OCI-LY1 (cell line): ENCODE data around the gene CTDNEP1.

Source experiments
- H2AFZ ChIP-seq: fragments of 200-600 bp; sonication (generic), shearing (Covaris generic); 2 replicates; pipeline ENCODE4 v1.6.0; 2014; ENCODE audit warnings: antibody characterized with exemption, mild to moderate bottlenecking, low read length
- H3F3A ChIP-seq: fragments of 200-600 bp; sonication (generic), shearing (Covaris generic); 2 replicates; pipeline ENCODE4 v1.6.0; 2014; ENCODE audit warnings: mild to moderate bottlenecking, antibody characterized with exemption, low read length, moderate library complexity; ENCODE audit not compliant: insufficient read depth
- H3K27ac ChIP-seq: fragments of 200-600 bp; sonication (generic); 2 replicates; pipeline ENCODE4 v1.5.1; 2014; ENCODE audit warnings: low read length, mixed run types, mild to moderate bottlenecking, low read depth; ENCODE audit not compliant: poor library complexity, severe bottlenecking
- H3K27me3 ChIP-seq: fragments of 200-600 bp; sonication (generic); 2 replicates; pipeline ENCODE4 v1.6.0; 2014; ENCODE audit warnings: antibody characterized with exemption, mild to moderate bottlenecking, low read length, moderate library complexity; ENCODE audit not compliant: insufficient read depth
- H3K36me3 ChIP-seq: fragments of 200-600 bp; sonication (generic); 2 replicates; pipeline ENCODE4 v1.6.1; 2014; ENCODE audit warnings: mild to moderate bottlenecking, antibody characterized with exemption, low read length, moderate library complexity, mixed read lengths; ENCODE audit not compliant: insufficient read depth
- H3K4me1 ChIP-seq: fragments of 200-600 bp; sonication (generic); 2 replicates; pipeline ENCODE4 v1.5.1; 2014; ENCODE audit warnings: mild to moderate bottlenecking, low read length, moderate library complexity; ENCODE audit not compliant: insufficient read depth, severe bottlenecking
- H3K4me2 ChIP-seq: fragments of 200-600 bp; sonication (generic), shearing (Covaris generic); 2 replicates; pipeline ENCODE4 v1.6.1; 2014; ENCODE audit warnings: low read length
- H3K4me3 ChIP-seq: fragments of 200-600 bp; sonication (generic); 2 replicates; pipeline ENCODE4 v1.5.1; 2014; ENCODE audit warnings: low read length, low read depth, mild to moderate bottlenecking, mixed read lengths; ENCODE audit not compliant: poor library complexity, severe bottlenecking
- H3K79me2 ChIP-seq: fragments of 200-600 bp; shearing (Covaris generic); 2 replicates; pipeline ENCODE4 v1.6.1; 2016; ENCODE audit warnings: mixed run types, low read length, mixed read lengths; ENCODE audit not compliant: insufficient read depth
- H3K9ac ChIP-seq: fragments of 200-600 bp; sonication (generic), shearing (Covaris generic); 2 replicates; pipeline ENCODE4 v1.6.1; 2014; ENCODE audit warnings: mild to moderate bottlenecking, low read length, mixed read lengths
- H3K9me2 ChIP-seq: fragments of 200-600 bp; sonication (generic), shearing (Covaris generic); 2 replicates; pipeline ENCODE4 v1.6.1; 2014; ENCODE audit warnings: low read depth, mild to moderate bottlenecking, low read length, mixed read lengths
- H3K9me3 ChIP-seq: fragments of 200-600 bp; shearing (Covaris generic); 2 replicates; pipeline ENCODE4 v1.6.1; 2014; ENCODE audit warnings: low read length, mixed read lengths
- H4K20me1 ChIP-seq: fragments of 200-600 bp; sonication (generic), shearing (Covaris generic); 2 replicates; pipeline ENCODE4 v1.6.0; 2016; ENCODE audit warnings: mild to moderate bottlenecking, low read length; ENCODE audit not compliant: insufficient read depth
- EZH2 ChIP-seq: fragments of 200-600 bp; sonication (generic), shearing (Covaris generic); IDR thresholded peaks from 2 replicates; pipeline ENCODE4 v1.8.0; 2017; ENCODE audit warnings: borderline replicate concordance, mixed run types, mild to moderate bottlenecking, antibody characterized with exemption, low read length, moderate library complexity, mixed read lengths
- TF ChIP-seq, protein P1 (sequence below): fragments of 200-600 bp; sonication (generic), shearing (Covaris generic); IDR thresholded peaks from 2 replicates; pipeline ENCODE4 v1.5.1; 2017; ENCODE audit warnings: mild to moderate bottlenecking, antibody characterized with exemption, low read length, moderate library complexity, mixed read lengths

CTDNEP1 gene

DNA sequence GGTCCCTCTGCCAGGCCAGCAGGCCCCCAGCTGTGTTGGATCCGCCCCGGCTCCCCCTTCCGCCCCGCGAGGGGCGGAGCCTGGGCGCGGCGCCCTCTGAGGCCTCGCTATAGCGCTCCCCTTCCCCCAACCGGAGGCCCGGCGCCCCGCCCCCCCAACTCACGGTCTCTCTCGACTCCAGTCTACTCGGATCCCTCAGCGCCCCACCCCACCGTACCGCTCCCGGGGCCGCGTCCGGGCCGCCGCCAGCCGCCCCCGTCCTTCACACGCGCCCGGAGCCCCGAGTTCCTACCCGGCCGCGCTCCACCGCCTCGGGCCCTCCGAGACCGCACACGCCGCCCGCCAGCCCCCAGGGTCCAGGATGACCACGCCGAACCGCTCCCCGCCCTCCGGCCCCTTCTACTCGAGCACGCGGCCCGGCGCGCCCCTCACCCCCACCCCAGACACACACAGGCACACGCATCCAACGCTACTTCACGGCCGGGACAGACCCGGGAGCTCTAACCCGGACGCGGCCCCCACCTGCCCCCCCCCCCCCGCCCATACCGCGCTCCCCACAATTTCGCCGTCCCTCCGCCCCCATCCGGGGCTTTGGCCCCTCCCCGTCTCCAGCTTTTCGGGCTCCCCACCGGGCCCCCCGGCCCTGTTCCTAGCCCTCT, 13.6 kb downstream of the CTDNEP1 start:
- no peaks in the 10 kb centered on the region for H3K27me3 ChIP-seq
- peaks cover 44% of the 10 kb centered on the region for H3K36me3 ChIP-seq
- H3F3A ChIP-seq = 0 out of 2 replicates have a peak, but pooled peaks cover 10% of the 10 kb centered on the region
- H3K4me3 ChIP-seq = peak overlapping the region; percentile 98
- no peak overlapping the region for H2AFZ ChIP-seq
- no peak for TF ChIP-seq EZH2
- TF ChIP-seq, protein P1, sequence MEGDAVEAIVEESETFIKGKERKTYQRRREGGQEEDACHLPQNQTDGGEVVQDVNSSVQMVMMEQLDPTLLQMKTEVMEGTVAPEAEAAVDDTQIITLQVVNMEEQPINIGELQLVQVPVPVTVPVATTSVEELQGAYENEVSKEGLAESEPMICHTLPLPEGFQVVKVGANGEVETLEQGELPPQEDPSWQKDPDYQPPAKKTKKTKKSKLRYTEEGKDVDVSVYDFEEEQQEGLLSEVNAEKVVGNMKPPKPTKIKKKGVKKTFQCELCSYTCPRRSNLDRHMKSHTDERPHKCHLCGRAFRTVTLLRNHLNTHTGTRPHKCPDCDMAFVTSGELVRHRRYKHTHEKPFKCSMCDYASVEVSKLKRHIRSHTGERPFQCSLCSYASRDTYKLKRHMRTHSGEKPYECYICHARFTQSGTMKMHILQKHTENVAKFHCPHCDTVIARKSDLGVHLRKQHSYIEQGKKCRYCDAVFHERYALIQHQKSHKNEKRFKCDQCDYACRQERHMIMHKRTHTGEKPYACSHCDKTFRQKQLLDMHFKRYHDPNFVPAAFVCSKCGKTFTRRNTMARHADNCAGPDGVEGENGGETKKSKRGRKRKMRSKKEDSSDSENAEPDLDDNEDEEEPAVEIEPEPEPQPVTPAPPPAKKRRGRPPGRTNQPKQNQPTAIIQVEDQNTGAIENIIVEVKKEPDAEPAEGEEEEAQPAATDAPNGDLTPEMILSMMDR = no peak
- peak overlapping the region; percentile 100 for H3K9ac ChIP-seq
- H3K79me2 ChIP-seq = peaks cover 17% of the 10 kb centered on the region
- H3K4me2 ChIP-seq = peak overlapping the region; percentile 63
- no peaks in the 10 kb centered on the region for H3K9me3 ChIP-seq
- no peaks in the 10 kb centered on the region for H3K9me2 ChIP-seq
- H3K27ac ChIP-seq = peak overlapping the region; percentile 81
- no peaks in the 10 kb centered on the region for H4K20me1 ChIP-seq
- peaks cover 51% of the 10 kb centered on the region for H3K4me1 ChIP-seq

DNA sequence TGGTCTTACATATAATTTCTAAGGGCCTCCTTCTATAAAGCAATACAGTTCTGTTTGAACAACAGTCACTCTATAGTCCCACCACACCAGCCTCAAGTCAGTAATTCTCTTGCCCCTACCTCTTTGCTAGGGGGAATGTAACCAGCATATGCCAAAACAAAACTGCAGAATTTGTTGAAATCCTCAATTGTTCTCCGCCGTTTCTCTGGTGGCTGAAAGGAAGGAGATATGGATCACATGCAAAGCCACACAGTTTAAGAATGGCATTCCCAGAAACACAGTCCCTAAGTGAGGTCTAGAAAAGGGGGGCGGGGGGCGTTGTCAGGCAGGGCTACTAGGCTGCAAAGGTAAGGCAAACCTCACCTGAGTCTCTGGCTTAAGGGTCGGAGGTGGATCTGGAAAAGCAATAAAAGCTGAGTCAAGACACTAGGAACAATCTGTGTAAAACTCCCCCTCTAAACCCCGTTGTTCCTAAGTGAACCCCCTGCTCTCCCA, 14.2 kb downstream of the CTDNEP1 start:
- Histone ChIP-seq H3K9me3 (no peaks in the 10 kb centered on the region), H3K9me2 (no peaks in the 10 kb centered on the region), H3K4me2 (peak overlapping the region; percentile 63), H2AFZ (no peak overlapping the region), H3K4me3 (peak overlapping the region; percentile 98), H3K36me3 (peaks cover 46% of the 10 kb centered on the region), H3F3A (0 out of 2 replicates have a peak, but pooled peaks cover 10% of the 10 kb centered on the region), H3K9ac (peak overlapping the region; percentile 100), H3K27ac (peak overlapping the region; percentile 46), H4K20me1 (no peaks in the 10 kb centered on the region), H3K4me1 (peaks cover 55% of the 10 kb centered on the region), H3K27me3 (no peaks in the 10 kb centered on the region), H3K79me2 (peaks cover 22% of the 10 kb centered on the region)
- no peak for TF ChIP-seq EZH2
- TF ChIP-seq, protein P1 = no peak

- Histone ChIP-seq H3K27ac (peak overlapping the region; percentile 46), H3K9ac (peak overlapping the region; percentile 100; the same call in 1 of the 2 replicates), H3K4me2 (peak overlapping the region; percentile 63; the same call in 1 of the 2 replicates), H3K79me2 (peaks cover 27% of the 10 kb centered on the region), H3K9me3 (no peaks in the 10 kb centered on the region), H3K27me3 (no peaks in the 10 kb centered on the region), H3K4me3 (no peak overlapping the region), H4K20me1 (no peaks in the 10 kb centered on the region), H2AFZ (no peak overlapping the region), H3K36me3 (peaks cover 51% of the 10 kb centered on the region), H3K9me2 (no peaks in the 10 kb centered on the region), H3K4me1 (peaks cover 60% of the 10 kb centered on the region), H3F3A (0 out of 2 replicates have a peak, but pooled peaks cover 10% of the 10 kb centered on the region)
- TF ChIP-seq, protein P1 = no peak
- TF ChIP-seq EZH2 = no peak
These were observed 14.7 kb downstream of the CTDNEP1 start for GRCh38 chr17:7236808-7237207.
